Right lobe of liver (tissue), 6 donors: ENCODE measurements around the gene YBEY. TPM values are rescaled to one million over a fixed set of nuclear protein-coding genes. Genes with fewer than 3 reads are reported as not detected.

Experiments
- ATAC-seq, 4 donors: fragments of 200-7000 bp; cut with Tn5 transposase; one replicate each; pipeline ENCODE4 v1.9.1; 2020; ENCODE audit warnings: mild to moderate bottlenecking in 4 of 4, moderate library complexity in 4 of 4
- DNase-seq, 3 donors: peaks; one replicate each; pipeline ENCODE4 v3.0.0-alpha.2; 2020
- H3K27ac ChIP-seq, 3 donors: fragments of 200-600 bp; one replicate each; pipeline ENCODE4 v1.8.0; 2022
- H3K27me3 ChIP-seq, 2 donors: fragments of 200-600 bp; one replicate each; pipeline ENCODE4 v1.8.0; 2022
- H3K36me3 ChIP-seq, 4 donors: fragments of 200-600 bp; sonication (generic) in 1 of 4; one replicate each; pipeline versions ENCODE4 v1.5.1 to v1.8.0; 2017 to 2022; ENCODE audit warnings: control low read depth in 1 of 4
- H3K4me1 ChIP-seq, 4 donors: fragments of 200-600 bp; sonication (generic) in 1 of 4; one replicate each; pipeline versions ENCODE4 v1.5.1 to v1.8.0; 2017 to 2022; ENCODE audit warnings: control low read depth in 1 of 4
- H3K4me3 ChIP-seq, 3 donors: fragments of 200-600 bp; one replicate each; pipeline ENCODE4 v1.8.0; 2022
- H3K9me3 ChIP-seq, 4 donors: fragments of 200-600 bp; sonication (generic) in 1 of 4; one replicate each; pipeline versions ENCODE4 v1.5.1 to v1.8.0; 2017 to 2022; ENCODE audit warnings: control low read depth in 1 of 4
- CTCF ChIP-seq, 4 donors: fragments of 200-600 bp in 3 of 4; fragments of 450-650 bp in 1 of 4; IDR thresholded peaks; one replicate each; pipeline versions ENCODE4 v1.5.1 to v1.8.0; 2016 to 2022; ENCODE audit warnings: antibody characterized with exemption in 4 of 4, mild to moderate bottlenecking in 2 of 4
- POLR2A ChIP-seq: fragments of 450-650 bp; IDR thresholded peaks from one replicate; pipeline ENCODE4 v1.6.1; 2017; ENCODE audit warnings: antibody characterized with exemption, mild to moderate bottlenecking
- WGBS: methylation state at CpG from one replicate; pipeline ENCODE4 v1.1.6; 2018; ENCODE audit warnings: low coverage, low lambda C conversion rate; ENCODE audit not compliant: insufficient coverage; ENCODE audit errors: missing lambda C conversion rate; 5-methylcytosine and 5-hydroxymethylcytosine counted together
- intact Hi-C, 2 donors: fragments of 100-400 bp; cut with DNase I; formaldehyde crosslinking; loops; one replicate each; pipeline versions ENCODE4 v1.11.2 to v1.14.1; 2022
- total RNA-seq, 6 experiments: library from RNA; depleted of rRNA in 2 of 6; stranded (reverse); fragments of >200 nt in 2 of 6; fragmentation: NEBNext Ultra II Directional in 3 of 6; extraction: Animal tissue kit (Norgen Biotek cat#: 25700) in 3 of 6; gene quantifications; one replicate each; pipeline versions ENCODE4 v1.1.0 to v1.2.4, GENCODE V29; 2016 to 2023
- donor health status: DM: no; HTN: yes; CAD: no.
- donor health status: DM: no; HTN: no; CAD: no.
- donor health status: DM: no; HTN: no; CAD: no.
- donor health status: DM: no; HTN: yes; CAD: no.
- donor health status: DM: no; HTN: yes; CAD: no.

YBEY gene
- total RNA-seq, 6 experiments from 2014 or later: 6.3 to 16.0 (median 7.3) TPM

- DNase-seq: no peak
- H3K4me3 ChIP-seq: no peak overlapping the region
- TF ChIP-seq POLR2A (no peak), CTCF (IDR thresholded peaks at IDR 0.05) (no peak)
- ATAC-seq: no peak
- H3K4me1 ChIP-seq: no peaks in the 10 kb centered on the region
- intact Hi-C loops: no loop called here
- H3K27me3 ChIP-seq: no peaks in the 10 kb centered on the region
- no peaks in the 10 kb centered on the region for H3K36me3 ChIP-seq
- 94% methylated on average over 5 of the region's 5 CpGs for whole genome bisulfite sequencing
- H3K9me3 ChIP-seq: no peaks in the 10 kb centered on the region
- no peak overlapping the region for H3K27ac ChIP-seq
Measured at GRCh38 chr21:46312949-46313348, 26.8 kb downstream of the YBEY start.

GRCh38 chr21:46314441-46315020 is 28.4 kb downstream of the YBEY start:
- DNase-seq (no peak), ATAC-seq (no peak)
- TF ChIP-seq POLR2A: no peak
- no peak for TF ChIP-seq CTCF (IDR thresholded peaks at IDR 0.05)
- intact Hi-C loops: no loop called here
- no peak overlapping the region for H3K4me3 ChIP-seq
- no peaks in the 10 kb centered on the region for H3K36me3 ChIP-seq
- no peak overlapping the region for H3K27ac ChIP-seq
- 99% methylated on average over 8 of the region's 22 CpGs for WGBS
- H3K4me1 ChIP-seq: no peaks in the 10 kb centered on the region
- no peaks in the 10 kb centered on the region for H3K27me3 ChIP-seq
- no peaks in the 10 kb centered on the region for H3K9me3 ChIP-seq

GRCh38 chr21:46316708-46317324 is 30.7 kb downstream of the YBEY start:
- Histone ChIP-seq H3K36me3 (no peaks in the 10 kb centered on the region), H3K27ac (no peak overlapping the region), H3K4me3 (no peak overlapping the region), H3K9me3 (no peaks in the 10 kb centered on the region), H3K27me3 (no peaks in the 10 kb centered on the region), H3K4me1 (no peaks in the 10 kb centered on the region)
- TF ChIP-seq CTCF (IDR thresholded peaks at IDR 0.05) (no peak), POLR2A (no peak)
- intact Hi-C loops: no loop called here
- DNase-seq: no peak
- ATAC-seq: no peak
- WGBS: 95% methylated on average over 6 of the region's 14 CpGs

- H3K4me3 ChIP-seq: no peak overlapping the region
- H3K4me1 ChIP-seq: peaks cover 0 to 8% (median 3%) of the 10 kb centered on the region in 4 donors
- DNase-seq: no peak
- H3K36me3 ChIP-seq: no peaks in the 10 kb centered on the region
- no peak for TF ChIP-seq POLR2A
- TF ChIP-seq CTCF (IDR thresholded peaks at IDR 0.05): no peak
- no CpG with 5 or more reads among the region's 20 CpGs for WGBS
- H3K27ac ChIP-seq: no peak overlapping the region
- H3K27me3 ChIP-seq: no peaks in the 10 kb centered on the region
- intact Hi-C loops: no loop called here
- ATAC-seq: no peak
- H3K9me3 ChIP-seq: no peaks in the 10 kb centered on the region
Measured at GRCh38 chr21:46317710-46318463, 31.7 kb downstream of the YBEY start.
